Spinal cord (tissue), 10 donors: ENCODE results near the gene RYR1. TPM values are rescaled to one million over a fixed set of nuclear protein-coding genes. Genes with fewer than 3 reads are reported as not detected.
"Not testable (repeated sequence)": the region's sequence is repeated elsewhere in the genome, so short reads cannot be mapped to it uniquely, and the experiment has no call there.

Experiments used
- DNase-seq, 6 donors: peaks; one replicate each; pipeline versions ENCODE4 v3.0.0 to v3.0.0-alpha.2; 2013 to 2015; ENCODE audit warnings: low spot score in 6 of 6, low read depth in 4 of 6
- H3K27ac ChIP-seq: one replicate; pipeline ENCODE4 v1.5.1; 2013; ENCODE audit warnings: low read depth, low read length, control low read depth
- H3K27me3 ChIP-seq: one replicate; pipeline ENCODE4 v1.6.1; 2013; ENCODE audit warnings: low read length; ENCODE audit not compliant: control insufficient read depth, insufficient read depth
- H3K36me3 ChIP-seq: one replicate; pipeline ENCODE4 v1.6.1; 2013; ENCODE audit warnings: low read length; ENCODE audit not compliant: control insufficient read depth, insufficient read depth
- H3K4me1 ChIP-seq: one replicate; pipeline ENCODE4 v1.6.1; 2013; ENCODE audit warnings: low read length; ENCODE audit not compliant: control insufficient read depth, insufficient read depth
- H3K4me3 ChIP-seq: one replicate; pipeline ENCODE4 v1.5.1; 2013; ENCODE audit warnings: low read depth, low read length, control low read depth
- H3K9me3 ChIP-seq: one replicate; pipeline ENCODE4 v1.6.1; 2013; ENCODE audit warnings: low read length; ENCODE audit not compliant: control insufficient read depth, insufficient read depth
- WGBS: methylation state at CpG from one replicate; pipeline ENCODE4 v1.1.5; 2013; ENCODE audit warnings: missing lambda C conversion rate; ENCODE audit not compliant: insufficient coverage; 5-methylcytosine and 5-hydroxymethylcytosine counted together
- polyA plus RNA-seq, 2 donors: library from polyadenylated mRNA; unstranded; fragments of 120-200 nt; gene quantifications; one replicate each; pipeline ENCODE4 v1.2.1, GENCODE V29; 2013; ENCODE audit not compliant: insufficient read length in 2 of 2
- total RNA-seq, 2 donors: library from RNA; depleted of rRNA in 1 of 2; stranded (reverse); fragments of 120-200 nt in 1 of 2; fragments of >200 nt in 1 of 2; gene quantifications; one replicate each; pipeline versions ENCODE4 v1.2.3 to v1.2.4, GENCODE V29; 2013 to 2014
- donor health status: healthy.

The RYR1 gene
- total and polyA plus RNA-seq, 4 donors: 6.0 to 15.1 (median 10.5) TPM

- WGBS: 85% methylated on average over 21 of the region's 21 CpGs
- Histone ChIP-seq H3K4me1 (no peaks in the 10 kb centered on the region), H3K9me3 (no peaks in the 10 kb centered on the region), H3K27ac (no peak overlapping the region), H3K4me3 (no peak overlapping the region), H3K27me3 (no peaks in the 10 kb centered on the region), H3K36me3 (peaks cover 14% of the 10 kb centered on the region)
- no peak for DNase-seq
These were observed 60.9 kb downstream of the RYR1 start for GRCh38 chr19:38494379-38494778.

GRCh38 chr19:38495375-38495774 lies 61.9 kb downstream of the RYR1 start:
- DNase-seq, H3K4me3 ChIP-seq, H3K4me1 ChIP-seq, H3K9me3 ChIP-seq, H3K27ac ChIP-seq, H3K27me3 ChIP-seq: not testable (repeated sequence)
- H3K36me3 ChIP-seq: peaks cover 14% of the 10 kb centered on the region
- no CpG with 5 or more reads among the region's 2 CpGs for WGBS

GRCh38 chr19:38496116-38496515 lies 62.6 kb downstream of the RYR1 start:
- 94% methylated on average over 17 of the region's 17 CpGs for WGBS
- no peak for DNase-seq
- Histone ChIP-seq H3K27ac (no peak overlapping the region), H3K9me3 (no peaks in the 10 kb centered on the region), H3K4me1 (no peaks in the 10 kb centered on the region), H3K4me3 (no peak overlapping the region), H3K27me3 (no peaks in the 10 kb centered on the region), H3K36me3 (peaks cover 14% of the 10 kb centered on the region)

- H3K4me1 ChIP-seq: no peaks in the 10 kb centered on the region
- H3K4me3 ChIP-seq: no peak overlapping the region
- 79% methylated on average over 29 of the region's 30 CpGs for WGBS
- H3K27me3 ChIP-seq: no peaks in the 10 kb centered on the region
- peaks cover 14% of the 10 kb centered on the region for H3K36me3 ChIP-seq
- no peak for DNase-seq
- H3K9me3 ChIP-seq: no peaks in the 10 kb centered on the region
- no peak overlapping the region for H3K27ac ChIP-seq
These were observed 63.4 kb downstream of the RYR1 start for GRCh38 chr19:38496603-38497487.

- Histone ChIP-seq H3K4me1 (no peaks in the 10 kb centered on the region), H3K27ac (no peak overlapping the region), H3K36me3 (peaks cover 14% of the 10 kb centered on the region), H3K4me3 (no peak overlapping the region), H3K9me3 (no peaks in the 10 kb centered on the region), H3K27me3 (no peaks in the 10 kb centered on the region)
- no peak for DNase-seq
- 96% methylated on average over 4 of the region's 4 CpGs for WGBS
These were observed 64.4 kb downstream of the RYR1 start for GRCh38 chr19:38497907-38498306.

GRCh38 chr19:38499532-38499931 lies 66.0 kb downstream of the RYR1 start:
- Histone ChIP-seq H3K27me3 (no peaks in the 10 kb centered on the region), H3K36me3 (peaks cover 11% of the 10 kb centered on the region), H3K4me3 (no peak overlapping the region), H3K9me3 (no peaks in the 10 kb centered on the region), H3K4me1 (no peaks in the 10 kb centered on the region), H3K27ac (no peak overlapping the region)
- DNase-seq: no peak
- WGBS: 93% methylated on average over 19 of the region's 21 CpGs

GRCh38 chr19:38500450-38500849 lies 67.0 kb downstream of the RYR1 start:
- Histone ChIP-seq H3K9me3 (no peaks in the 10 kb centered on the region), H3K27ac (no peak overlapping the region), H3K36me3 (peaks cover 11% of the 10 kb centered on the region), H3K4me1 (no peaks in the 10 kb centered on the region), H3K27me3 (no peaks in the 10 kb centered on the region), H3K4me3 (no peak overlapping the region)
- DNase-seq: no peak
- 88% methylated on average over 5 of the region's 11 CpGs for WGBS

GRCh38 chr19:38502410-38503076 lies 69.1 kb downstream of the RYR1 start:
- no peak for DNase-seq

GRCh38 chr19:38503077-38503410 lies 69.6 kb downstream of the RYR1 start:
- Histone ChIP-seq H3K36me3 (no peaks in the 10 kb centered on the region), H3K27me3 (no peaks in the 10 kb centered on the region), H3K4me1 (peaks cover 8% of the 10 kb centered on the region), H3K27ac (no peak overlapping the region), H3K4me3 (no peak overlapping the region), H3K9me3 (no peaks in the 10 kb centered on the region)
- peak in 3 of 6 donors; percentile 47 to 96 (median 94) for DNase-seq
- 33% methylated on average over 4 of the region's 4 CpGs for WGBS

More at GRCh38 chr19:38502410-38503076, 69.1 kb downstream of the RYR1 start:
- no peaks in the 10 kb centered on the region for H3K9me3 ChIP-seq
- H3K36me3 ChIP-seq: no peaks in the 10 kb centered on the region
- H3K27ac ChIP-seq: no peak overlapping the region
- no peaks in the 10 kb centered on the region for H3K27me3 ChIP-seq
- H3K4me1 ChIP-seq: peaks cover 8% of the 10 kb centered on the region
- no peak overlapping the region for H3K4me3 ChIP-seq
- 73% methylated on average over 33 of the region's 41 CpGs for WGBS

GRCh38 chr19:38505958-38506357 lies 72.5 kb downstream of the RYR1 start:
- Histone ChIP-seq H3K27ac (no peak overlapping the region), H3K36me3 (no peaks in the 10 kb centered on the region), H3K4me3 (no peak overlapping the region), H3K27me3 (no peaks in the 10 kb centered on the region), H3K9me3 (no peaks in the 10 kb centered on the region), H3K4me1 (peaks cover 8% of the 10 kb centered on the region)
- WGBS: 22% methylated on average over 1 of the region's 3 CpGs
- no peak for DNase-seq
